Middle frontal gyrus (tissue), 1 donor: ENCODE measurements around the gene C19orf25.

ENCODE experiments used
- DNase-seq: peaks from one replicate; pipeline ENCODE4 v3.0.0-alpha.2; 2015; ENCODE audit warnings: low spot score; ENCODE audit errors: extremely low spot score

C19orf25 gene

GRCh38 chr19:1433119-1434039 is 45.6 kb downstream of the C19orf25 start:
- no peak for DNase-seq

- no peak for DNase-seq
These were observed 46.5 kb downstream of the C19orf25 start for GRCh38 chr19:1432507-1432887.

- no peak for DNase-seq
These were observed 47.1 kb downstream of the C19orf25 start for GRCh38 chr19:1431759-1432506.

GRCh38 chr19:1430246-1430645 is 48.8 kb downstream of the C19orf25 start:
- no peak for DNase-seq

GRCh38 chr19:1429750-1430149 is 49.3 kb downstream of the C19orf25 start:
- no peak for DNase-seq

GRCh38 chr19:1428738-1429391 is 50.1 kb downstream of the C19orf25 start:
- no peak for DNase-seq

GRCh38 chr19:1427221-1427920 is 51.6 kb downstream of the C19orf25 start:
- DNase-seq = no peak

- no peak for DNase-seq
These were observed 52.3 kb downstream of the C19orf25 start for GRCh38 chr19:1426736-1427135.

GRCh38 chr19:1425902-1426301 is 53.1 kb downstream of the C19orf25 start:
- no peak for DNase-seq

GRCh38 chr19:1425102-1425837 is 53.7 kb downstream of the C19orf25 start:
- DNase-seq = no peak

GRCh38 chr19:1424192-1424955 is 54.6 kb downstream of the C19orf25 start:
- no peak for DNase-seq

GRCh38 chr19:1423436-1424191 is 55.4 kb downstream of the C19orf25 start:
- no peak for DNase-seq
